H7 (cell line): ENCODE measurements around the gene LSP1. TPM values are rescaled to one million over a fixed set of nuclear protein-coding genes. Genes with fewer than 3 reads are reported as not detected.

Experiments used
- DNase-seq: peaks from one replicate; pipeline ENCODE4 v3.0.0; 2012
- H3K27me3 ChIP-seq: 2 replicates; pipeline ENCODE4 v1.6.0; 2011; ENCODE audit warnings: mild to moderate bottlenecking, low read length; ENCODE audit not compliant: control insufficient read depth, insufficient read depth
- H3K36me3 ChIP-seq: replicated peaks from 2 replicates; pipeline ENCODE4 v1.5.1; 2011; ENCODE audit warnings: low read length; ENCODE audit not compliant: control insufficient read depth, insufficient read depth
- H3K4me3 ChIP-seq: 2 replicates; pipeline ENCODE4 v1.5.1; 2011; ENCODE audit warnings: low read depth, mild to moderate bottlenecking, control low read depth, low read length, moderate library complexity; ENCODE audit not compliant: insufficient read depth
- total RNA-seq: library from RNA; depleted of rRNA; stranded (reverse); fragments of >200 nt; shearing (Covaris generic); gene quantifications from 2 replicates; pipeline ENCODE4 v1.2.3, GENCODE V29; 2014

The LSP1 gene
- total RNA-seq, 1 experiment from 2014 or later: 0.35 TPM

DNA sequence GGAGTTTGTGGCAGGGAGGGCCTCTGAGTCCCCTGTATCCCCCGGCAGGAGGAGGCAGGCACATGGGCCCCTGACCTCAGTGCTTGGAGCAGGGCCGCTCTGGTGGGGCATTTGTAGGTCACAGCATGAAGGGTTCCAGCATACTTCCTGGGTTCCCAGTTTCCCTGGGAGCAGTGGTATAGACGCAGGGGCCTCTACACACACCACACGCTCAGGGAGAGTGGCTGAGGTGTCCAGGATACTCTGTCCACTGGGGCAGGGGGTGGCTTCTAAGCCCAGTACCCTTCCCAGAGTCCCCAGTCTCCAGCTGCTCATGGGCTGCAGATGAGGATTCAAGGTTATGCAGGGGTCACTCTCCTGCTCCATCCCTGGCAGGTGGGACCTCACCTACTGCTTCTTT is 6.1 kb downstream of the LSP1 start:
- Histone ChIP-seq H3K27me3 (no peaks in the 10 kb centered on the region), H3K4me3 (no peak overlapping the region), H3K36me3 (no peaks in the 10 kb centered on the region)
- DNase-seq: no peak

- Histone ChIP-seq H3K27me3 (no peaks in the 10 kb centered on the region), H3K36me3 (no peaks in the 10 kb centered on the region), H3K4me3 (no peak overlapping the region)
- no peak for DNase-seq
These were observed 7.2 kb downstream of the LSP1 start for GRCh38 chr11:1860108-1860507.

- no peak overlapping the region for H3K4me3 ChIP-seq
- no peaks in the 10 kb centered on the region for H3K36me3 ChIP-seq
These were observed 8.8 kb downstream of the LSP1 start for GRCh38 chr11:1861435-1862411.

GRCh38 chr11:1862588-1863351 is 9.9 kb downstream of the LSP1 start:
- no peaks in the 10 kb centered on the region for H3K36me3 ChIP-seq
- H3K27me3 ChIP-seq: no peaks in the 10 kb centered on the region
- H3K4me3 ChIP-seq: no peak overlapping the region
- no peak for DNase-seq

More at GRCh38 chr11:1861435-1862411, 8.8 kb downstream of the LSP1 start:
- H3K27me3 ChIP-seq: no peaks in the 10 kb centered on the region
- DNase-seq: no peak

- DNase-seq: peak; percentile 94
- Histone ChIP-seq H3K4me3 (no peak overlapping the region), H3K36me3 (no peaks in the 10 kb centered on the region)
These were observed 10.7 kb downstream of the LSP1 start for GRCh38 chr11:1863352-1864216.

GRCh38 chr11:1864231-1864630 is 11.3 kb downstream of the LSP1 start:
- no peak for DNase-seq
- Histone ChIP-seq H3K36me3 (no peaks in the 10 kb centered on the region), H3K27me3 (no peaks in the 10 kb centered on the region), H3K4me3 (no peak overlapping the region)

More at GRCh38 chr11:1863352-1864216, 10.7 kb downstream of the LSP1 start:
- no peaks in the 10 kb centered on the region for H3K27me3 ChIP-seq

DNA sequence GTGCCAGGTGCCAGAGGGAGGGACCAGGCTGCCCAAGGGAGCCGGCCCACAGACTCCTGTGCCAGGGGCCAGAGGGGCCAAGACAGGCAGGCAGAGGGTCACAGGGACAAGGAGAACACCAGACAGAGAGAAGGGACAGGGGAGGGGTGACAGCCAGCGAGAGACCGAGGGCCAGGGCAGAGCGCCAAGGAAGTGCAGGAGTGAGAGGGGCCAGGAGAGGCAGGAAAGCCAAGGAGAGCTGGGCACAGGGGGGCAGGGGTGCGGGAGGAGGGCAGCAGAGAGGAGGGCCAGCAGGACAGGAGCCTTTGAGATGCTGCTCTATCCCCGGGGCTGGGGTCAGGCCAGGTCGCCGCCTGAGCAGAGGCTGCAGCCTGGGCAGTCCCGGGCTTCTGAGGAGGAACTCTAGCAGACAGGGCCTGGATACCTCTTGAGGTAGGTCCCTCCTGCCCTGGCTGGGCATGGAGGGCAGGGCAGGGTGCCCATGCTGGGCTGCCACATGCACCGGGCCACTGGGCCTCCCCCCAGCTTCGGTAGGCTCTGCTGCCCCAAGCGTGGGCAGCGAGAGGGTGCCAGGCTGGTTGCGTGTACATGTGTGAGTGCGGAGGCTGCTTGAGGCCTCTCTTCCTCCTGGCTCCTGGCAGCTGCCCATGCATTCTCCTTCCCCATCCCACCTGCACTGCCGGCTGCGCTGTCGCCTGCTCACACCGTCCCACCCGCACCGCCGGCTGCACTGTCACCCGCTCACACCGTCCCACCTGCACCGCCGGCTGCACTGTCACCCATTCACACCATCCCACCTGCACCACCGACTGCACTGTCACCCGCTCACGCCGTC is 12.2 kb downstream of the LSP1 start:
- Histone ChIP-seq H3K4me3 (no peak overlapping the region), H3K36me3 (no peaks in the 10 kb centered on the region), H3K27me3 (no peaks in the 10 kb centered on the region)
- DNase-seq: no peak

GRCh38 chr11:1866226-1866625 is 13.3 kb downstream of the LSP1 start:
- no peaks in the 10 kb centered on the region for H3K27me3 ChIP-seq
- H3K36me3 ChIP-seq: no peaks in the 10 kb centered on the region
- no peak for DNase-seq
- H3K4me3 ChIP-seq: no peak overlapping the region

DNA sequence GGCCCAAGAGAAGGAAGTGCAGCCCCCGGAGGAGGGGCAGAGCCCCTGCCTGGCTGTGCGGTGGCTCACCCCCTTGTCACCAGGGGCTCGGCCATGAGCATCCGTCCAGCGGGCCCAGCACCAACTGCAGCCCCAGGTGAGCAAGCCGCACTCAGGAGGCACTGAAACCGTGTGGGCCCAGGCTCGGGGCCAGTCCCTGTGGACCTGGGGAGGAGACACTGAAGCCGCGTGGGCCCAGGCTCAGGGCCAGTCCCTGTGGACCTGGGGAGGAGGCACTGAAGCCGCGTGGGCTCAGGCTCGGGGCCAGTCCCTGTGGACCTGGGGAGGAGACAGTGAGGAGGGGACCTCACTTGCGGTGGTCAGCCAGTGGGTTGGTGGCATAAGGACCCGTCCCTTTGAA is 13.9 kb downstream of the LSP1 start:
- no peak for DNase-seq
- Histone ChIP-seq H3K36me3 (no peaks in the 10 kb centered on the region), H3K4me3 (no peak overlapping the region), H3K27me3 (no peaks in the 10 kb centered on the region)

DNA sequence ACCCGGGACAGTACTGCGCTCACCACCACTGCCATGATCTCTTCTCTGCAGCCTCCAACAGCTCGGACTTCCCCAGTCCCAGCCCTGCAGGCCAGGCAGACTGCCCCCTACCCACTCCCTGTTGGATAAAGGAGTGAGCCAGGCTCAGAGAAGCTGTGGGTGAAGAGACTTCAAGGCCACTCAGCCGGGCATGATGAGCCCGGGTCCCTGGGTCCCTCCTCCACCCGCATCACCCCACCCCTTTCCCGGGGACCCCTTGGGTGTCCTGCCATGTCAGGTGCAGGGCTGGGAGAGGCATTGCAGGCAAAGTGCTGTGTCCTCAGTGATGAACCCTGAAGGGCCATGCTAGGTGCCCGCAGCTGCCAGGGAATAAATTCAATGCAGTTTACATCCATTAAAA is 14.5 kb downstream of the LSP1 start:
- no peak for DNase-seq
- Histone ChIP-seq H3K27me3 (no peaks in the 10 kb centered on the region), H3K36me3 (no peaks in the 10 kb centered on the region), H3K4me3 (no peak overlapping the region)

- no peaks in the 10 kb centered on the region for H3K36me3 ChIP-seq
- H3K27me3 ChIP-seq: no peaks in the 10 kb centered on the region
- no peak overlapping the region for H3K4me3 ChIP-seq
- DNase-seq: no peak
These were observed 15.3 kb downstream of the LSP1 start for GRCh38 chr11:1868056-1868635.

GRCh38 chr11:1868636-1869291 is 15.9 kb downstream of the LSP1 start:
- DNase-seq: no peak
- no peaks in the 10 kb centered on the region for H3K36me3 ChIP-seq
- no peaks in the 10 kb centered on the region for H3K27me3 ChIP-seq
- H3K4me3 ChIP-seq: no peak overlapping the region
